ENCODE measurements around the gene PEX1.

DNA sequence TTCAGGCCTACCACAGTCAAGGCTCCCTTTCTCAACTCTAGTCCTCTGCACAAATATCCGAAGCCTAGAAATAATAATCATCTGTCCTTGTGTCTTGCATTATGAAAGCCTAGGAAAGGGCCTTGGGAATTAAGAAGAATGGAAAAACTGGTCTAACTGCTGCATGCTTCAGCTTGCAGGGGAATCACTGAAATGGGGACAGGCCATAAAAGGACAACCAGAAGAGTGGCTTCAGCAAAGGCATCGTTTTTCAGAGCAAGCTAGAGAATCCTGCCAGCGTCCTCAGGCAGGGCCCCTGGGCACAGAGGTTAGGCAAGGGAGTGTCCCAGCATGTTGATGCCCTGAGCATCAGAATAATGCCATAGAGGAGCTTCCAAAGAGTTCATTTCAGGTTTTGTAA, 63.8 kb downstream of the PEX1 start:
- TF ChIP-seq, protein P1, sequence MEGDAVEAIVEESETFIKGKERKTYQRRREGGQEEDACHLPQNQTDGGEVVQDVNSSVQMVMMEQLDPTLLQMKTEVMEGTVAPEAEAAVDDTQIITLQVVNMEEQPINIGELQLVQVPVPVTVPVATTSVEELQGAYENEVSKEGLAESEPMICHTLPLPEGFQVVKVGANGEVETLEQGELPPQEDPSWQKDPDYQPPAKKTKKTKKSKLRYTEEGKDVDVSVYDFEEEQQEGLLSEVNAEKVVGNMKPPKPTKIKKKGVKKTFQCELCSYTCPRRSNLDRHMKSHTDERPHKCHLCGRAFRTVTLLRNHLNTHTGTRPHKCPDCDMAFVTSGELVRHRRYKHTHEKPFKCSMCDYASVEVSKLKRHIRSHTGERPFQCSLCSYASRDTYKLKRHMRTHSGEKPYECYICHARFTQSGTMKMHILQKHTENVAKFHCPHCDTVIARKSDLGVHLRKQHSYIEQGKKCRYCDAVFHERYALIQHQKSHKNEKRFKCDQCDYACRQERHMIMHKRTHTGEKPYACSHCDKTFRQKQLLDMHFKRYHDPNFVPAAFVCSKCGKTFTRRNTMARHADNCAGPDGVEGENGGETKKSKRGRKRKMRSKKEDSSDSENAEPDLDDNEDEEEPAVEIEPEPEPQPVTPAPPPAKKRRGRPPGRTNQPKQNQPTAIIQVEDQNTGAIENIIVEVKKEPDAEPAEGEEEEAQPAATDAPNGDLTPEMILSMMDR (IDR thresholded peaks at IDR 0.05), result no peak
- TF ChIP-seq POLR2A (IDR thresholded peaks at IDR 0.05), result no peak

Data from testis (tissue), 2 donors.